Measurements from ENCODE around the gene VLDLR.

The VLDLR gene

GRCh38 chr9:2621722-2622460 lies at the start of gene VLDLR:
VLDLR (plus strand) TSS chr9:2621787; CDS start chr9:2622190, 403 bp downstream.
- DNase-seq (ENCODE audit: low read depth) = no peak

- no peak for DNase-seq (ENCODE audit: low read depth)
Observed at GRCh38 chr9:2574203-2574602, 47.4 kb upstream of the VLDLR start.

DNA sequence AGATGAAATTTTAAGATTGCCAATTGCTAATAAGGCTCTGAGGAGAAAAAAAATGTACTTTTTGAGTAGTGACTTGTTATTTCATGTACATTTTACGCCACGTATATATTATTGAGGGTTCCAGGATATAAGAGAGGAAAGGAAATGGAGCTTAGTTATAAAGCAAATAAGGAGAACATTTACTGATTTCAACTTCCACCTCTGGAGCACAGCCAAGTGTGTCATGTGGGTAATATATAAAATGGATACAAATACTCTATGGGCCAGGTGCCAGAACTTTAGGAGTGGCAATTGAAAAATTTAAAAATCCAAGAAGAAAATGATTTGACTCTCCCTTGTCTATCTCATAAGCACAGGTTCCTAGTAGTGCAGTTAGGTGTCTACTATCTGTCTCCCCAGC lies 45.0 kb upstream of the VLDLR start:
- no peak for DNase-seq (ENCODE audit: low read depth)

GRCh38 chr9:2583308-2584013 lies 38.1 kb upstream of the VLDLR start:
- no peak for DNase-seq (ENCODE audit: low read depth)

GRCh38 chr9:2591967-2592366 lies 29.6 kb upstream of the VLDLR start:
- no peak for DNase-seq (ENCODE audit: low read depth)

- DNase-seq (ENCODE audit: low read depth) = no peak
Observed at GRCh38 chr9:2593744-2594143, 27.8 kb upstream of the VLDLR start.

GRCh38 chr9:2595973-2596372 lies 25.6 kb upstream of the VLDLR start:
- DNase-seq (ENCODE audit: low read depth) = no peak

DNA sequence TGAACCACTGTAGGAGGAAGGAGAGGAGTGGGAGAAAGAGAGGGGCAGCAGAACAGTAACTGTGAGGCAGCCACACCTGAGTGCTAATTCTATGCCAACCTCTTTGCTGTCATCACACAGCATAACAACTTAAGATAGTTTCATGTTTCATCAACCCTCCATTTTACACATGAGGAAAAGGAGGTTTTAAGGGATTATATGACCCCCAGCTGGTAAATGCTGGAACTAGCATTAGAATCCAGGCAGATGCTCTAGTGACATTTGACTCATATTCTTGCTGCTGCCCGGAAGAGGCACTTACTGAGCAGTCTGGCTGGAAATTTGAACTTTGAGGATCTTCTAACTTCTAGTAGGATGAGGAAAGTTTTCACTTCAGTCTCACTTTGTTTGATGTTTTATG lies 24.1 kb upstream of the VLDLR start:
- no peak for DNase-seq (ENCODE audit: low read depth)

GRCh38 chr9:2599896-2600295 lies 21.7 kb upstream of the VLDLR start:
- no peak for DNase-seq (ENCODE audit: low read depth)

DNA sequence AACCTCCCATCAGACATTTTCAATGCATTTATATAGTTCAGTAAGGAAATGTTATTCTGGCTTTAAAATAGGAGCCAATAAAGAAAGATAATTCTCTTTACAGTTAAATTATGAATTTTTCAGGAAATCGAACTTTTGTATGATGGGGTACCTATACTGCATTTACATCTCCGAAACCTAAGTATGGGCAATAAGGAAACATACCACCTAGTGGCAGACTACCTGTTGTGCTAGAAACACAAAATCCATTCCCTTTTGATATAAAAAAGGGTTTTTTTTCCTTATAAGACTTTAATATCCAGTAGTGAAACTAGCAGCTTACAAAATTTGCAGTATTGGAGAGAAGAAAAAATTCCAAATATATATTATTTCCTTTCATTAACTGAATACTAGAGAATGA lies 21.3 kb upstream of the VLDLR start:
- DNase-seq (ENCODE audit: low read depth) = no peak

- DNase-seq (ENCODE audit: low read depth) = no peak
Observed at GRCh38 chr9:2601785-2602378, 19.7 kb upstream of the VLDLR start.

DNA sequence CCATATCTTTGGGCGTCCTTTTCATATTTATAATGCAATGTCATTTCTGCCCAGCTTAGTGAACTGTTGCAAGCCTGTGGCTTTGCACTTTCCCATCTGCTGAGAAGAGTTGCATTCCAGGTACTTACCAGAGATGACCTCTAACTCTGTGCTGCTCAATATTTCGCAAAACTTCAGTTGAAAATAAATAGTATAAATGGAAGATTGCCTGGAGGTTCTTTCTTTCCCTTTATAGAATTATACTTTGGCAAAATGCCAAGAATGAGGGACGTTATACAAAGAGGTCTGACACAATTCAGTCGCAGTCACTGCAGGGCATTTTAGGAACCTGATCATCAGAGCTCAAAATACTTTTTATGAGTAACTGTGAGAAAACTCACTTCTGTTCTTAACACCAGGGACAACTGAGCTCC lies 18.9 kb upstream of the VLDLR start:
- DNase-seq (ENCODE audit: low read depth) = no peak

GRCh38 chr9:2603621-2604020 lies 18.0 kb upstream of the VLDLR start:
- no peak for DNase-seq (ENCODE audit: low read depth)

DNA sequence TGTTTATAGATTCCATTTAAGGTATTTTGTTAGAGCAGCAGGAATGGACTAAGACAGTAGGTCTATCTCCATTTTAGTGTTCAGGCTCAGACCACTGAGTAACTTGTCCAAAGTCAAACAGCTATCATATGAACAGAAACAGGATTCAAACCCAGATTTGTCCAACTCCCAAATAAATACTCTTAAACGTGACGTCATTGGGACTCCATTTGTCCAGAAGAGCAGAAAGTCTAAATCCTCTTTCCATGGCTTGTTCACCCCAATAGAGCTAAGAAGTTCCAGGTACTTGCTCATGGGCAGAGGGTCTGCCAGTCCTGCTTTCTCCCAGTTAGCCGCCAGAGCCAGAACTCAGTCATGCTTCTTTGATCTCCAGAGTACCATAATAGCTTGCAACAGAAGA lies 16.3 kb upstream of the VLDLR start:
- no peak for DNase-seq (ENCODE audit: low read depth)

- no peak for DNase-seq (ENCODE audit: low read depth)
Observed at GRCh38 chr9:2608276-2608675, 13.3 kb upstream of the VLDLR start.

DNA sequence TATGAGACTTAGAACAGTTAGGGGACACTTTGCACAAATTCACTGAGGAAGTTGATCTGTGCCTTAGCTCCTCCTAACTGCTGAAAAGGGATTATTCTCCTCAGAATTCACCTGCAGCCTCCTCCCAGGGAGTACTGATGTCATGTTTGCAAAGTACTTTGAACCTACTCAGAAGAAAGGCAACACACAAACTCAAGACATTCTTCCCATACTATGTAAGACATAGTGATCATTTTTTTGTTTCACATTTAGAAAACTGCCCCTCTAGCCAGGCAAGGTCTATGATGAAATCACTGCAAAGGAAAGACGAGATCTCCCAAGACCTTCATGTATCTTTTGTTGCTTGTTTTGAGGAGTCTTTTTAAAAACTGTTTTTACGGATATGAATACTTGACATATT lies 10.6 kb upstream of the VLDLR start:
- no peak for DNase-seq (ENCODE audit: low read depth)

GRCh38 chr9:2611961-2612360 lies 9.6 kb upstream of the VLDLR start:
- DNase-seq (ENCODE audit: low read depth) = no peak

GRCh38 chr9:2613730-2614271 lies 7.8 kb upstream of the VLDLR start:
- DNase-seq (ENCODE audit: low read depth) = no peak

GRCh38 chr9:2615497-2615896 lies 6.1 kb upstream of the VLDLR start:
- DNase-seq (ENCODE audit: low read depth) = no peak

GRCh38 chr9:2616692-2617377 lies 4.8 kb upstream of the VLDLR start:
- no peak for DNase-seq (ENCODE audit: low read depth)

DNA sequence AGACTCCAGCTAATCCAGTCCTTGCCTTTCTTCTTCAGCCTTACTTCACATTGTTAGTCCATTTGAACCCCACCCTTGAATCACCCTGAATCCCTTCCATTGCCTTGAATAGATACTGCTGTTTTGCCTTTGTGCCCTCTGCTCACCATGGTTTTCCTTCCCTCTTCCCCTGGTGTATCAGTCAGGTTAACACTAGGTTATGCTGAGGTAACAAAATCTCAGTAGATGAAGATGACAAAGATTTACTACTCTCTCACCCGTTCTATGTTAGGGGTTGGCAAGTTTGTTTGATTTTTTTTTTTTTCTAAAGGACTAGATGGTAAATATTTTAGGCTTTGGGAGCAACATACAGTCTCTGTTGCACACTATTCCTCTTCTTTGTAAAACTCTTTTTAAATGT lies 3.3 kb upstream of the VLDLR start:
- no peak for DNase-seq (ENCODE audit: low read depth)

DNA sequence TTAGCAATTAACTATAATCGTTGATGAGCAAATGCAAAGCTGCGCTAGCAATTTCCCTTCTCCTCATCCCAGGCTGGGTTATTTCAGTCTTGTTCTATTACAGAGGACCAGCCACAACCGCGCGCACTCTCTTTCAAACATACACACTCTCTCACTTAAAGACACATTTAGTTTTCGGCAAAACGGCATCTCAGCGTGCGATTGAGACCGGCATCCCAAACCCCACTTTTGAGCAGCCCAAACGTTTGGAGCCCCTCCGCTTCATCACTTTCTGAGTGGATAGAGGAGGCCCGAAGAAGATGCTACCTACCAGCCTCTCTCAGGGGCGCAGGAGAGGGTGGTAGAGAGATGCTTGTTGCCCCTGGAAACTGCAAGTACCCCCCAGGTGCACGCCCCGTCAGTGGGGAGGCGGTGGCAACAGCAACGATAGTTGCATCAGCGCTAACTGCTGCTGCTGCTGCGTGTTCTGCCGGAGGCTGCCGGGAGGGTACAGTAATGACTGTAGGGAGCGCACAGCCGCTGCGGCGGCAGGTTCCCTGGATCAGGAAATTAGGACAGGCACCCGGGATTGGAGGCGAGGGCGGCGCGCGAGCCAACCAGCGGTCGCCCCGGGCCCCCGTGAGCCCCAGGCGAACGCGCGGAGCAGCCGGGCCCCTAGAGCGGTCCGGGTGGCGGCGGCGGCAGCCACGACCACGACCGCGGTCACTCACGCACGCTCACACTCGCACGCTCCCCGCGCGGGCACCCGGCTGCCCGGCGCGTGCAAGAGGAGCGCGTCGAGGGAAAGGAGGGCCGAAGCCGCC lies 467 bp upstream of the VLDLR start:
- peak; percentile 8 for DNase-seq (ENCODE audit: low read depth)

Measured in stimulated activated CD8-positive, alpha-beta memory T cell treated with anti-CD3 and anti-CD28 coated beads, Interleukin-12 subunit alpha, Interleukin-12 subunit beta, amount 100 ng/mL, for 4 hours (primary cell).